Type B pancreatic cell (in vitro differentiated cells): Measurements from ENCODE around the gene TRIM33. TPM values are rescaled to one million over a fixed set of nuclear protein-coding genes. Genes with fewer than 3 reads are reported as not detected.

ENCODE experiments used
- DNase-seq: peaks from one replicate; pipeline ENCODE4 v3.0.0; 2021; ENCODE audit warnings: mixed read lengths; ENCODE audit not compliant: unreplicated experiment; ENCODE audit errors: extremely low spot score
- H3K27ac Mint-ChIP-seq: 2 replicates; pipeline ENCODE4 v1.8.0; 2021; ENCODE audit warnings: mild to moderate bottlenecking, mixed read lengths
- H3K27me3 Mint-ChIP-seq: 2 replicates; pipeline ENCODE4 v1.8.0; 2021; ENCODE audit warnings: mixed read lengths
- H3K36me3 Mint-ChIP-seq: 2 replicates; pipeline ENCODE4 v1.8.0; 2021; ENCODE audit warnings: mixed read lengths
- H3K4me1 Mint-ChIP-seq: one replicate; pipeline ENCODE4 v1.8.0; 2021; ENCODE audit warnings: mixed read lengths; ENCODE audit not compliant: unreplicated experiment
- H3K4me3 Mint-ChIP-seq: 2 replicates; pipeline ENCODE4 v1.8.0; 2021; ENCODE audit warnings: mild to moderate bottlenecking, mixed read lengths
- H3K9me3 Mint-ChIP-seq: 2 replicates; pipeline ENCODE4 v1.8.0; 2021; ENCODE audit warnings: mixed read lengths
- CTCF ChIP-seq: fragments of 200-600 bp; sonication (generic); conservative IDR thresholded peaks from 2 replicates; pipeline ENCODE4 v1.5.0; 2021; ENCODE audit warnings: antibody characterized with exemption, mild to moderate bottlenecking
- total RNA-seq: library from RNA; stranded (reverse); gene quantifications from 2 replicates; pipeline ENCODE4 v1.2.1, GENCODE V29; 2021; ENCODE audit warnings: low replicate concordance

Gene TRIM33
- total RNA-seq, 1 donor from 2014 or later = 46.6 TPM

- Mint-ChIP-seq H3K4me1 (no peaks in the 10 kb centered on the region), H3K36me3 (peaks cover 25% of the 10 kb centered on the region), H3K9me3 (no peaks in the 10 kb centered on the region), H3K4me3 (no peak overlapping the region), H3K27ac (no peak overlapping the region), H3K27me3 (no peaks in the 10 kb centered on the region)
- DNase-seq = no peak
- TF ChIP-seq CTCF = no peak
Observed at GRCh38 chr1:114437812-114438211, 73.2 kb downstream of the TRIM33 start.

- Mint-ChIP-seq H3K4me1 (no peaks in the 10 kb centered on the region), H3K27ac (no peak overlapping the region), H3K4me3 (no peak overlapping the region), H3K27me3 (no peaks in the 10 kb centered on the region), H3K36me3 (peaks cover 25% of the 10 kb centered on the region), H3K9me3 (no peaks in the 10 kb centered on the region)
- DNase-seq = no peak
- TF ChIP-seq CTCF = no peak
Observed at GRCh38 chr1:114436799-114437198, 74.2 kb downstream of the TRIM33 start.

- Mint-ChIP-seq H3K36me3 (peaks cover 16% of the 10 kb centered on the region), H3K27ac (no peak overlapping the region), H3K9me3 (no peaks in the 10 kb centered on the region), H3K4me3 (no peak overlapping the region), H3K27me3 (no peaks in the 10 kb centered on the region), H3K4me1 (no peaks in the 10 kb centered on the region)
- no peak for DNase-seq
- TF ChIP-seq CTCF = no peak
Observed at GRCh38 chr1:114435088-114435715, 75.8 kb downstream of the TRIM33 start.

GRCh38 chr1:114431026-114431425 is 80.0 kb downstream of the TRIM33 start:
- no peak overlapping the region for H3K27ac Mint-ChIP-seq
- H3K9me3 Mint-ChIP-seq = no peaks in the 10 kb centered on the region
- peaks cover 3% of the 10 kb centered on the region for H3K36me3 Mint-ChIP-seq
- no peak for TF ChIP-seq CTCF
- H3K4me1 Mint-ChIP-seq = no peaks in the 10 kb centered on the region
- no peak overlapping the region for H3K4me3 Mint-ChIP-seq
- no peak for DNase-seq
- no peaks in the 10 kb centered on the region for H3K27me3 Mint-ChIP-seq

- H3K27me3 Mint-ChIP-seq = no peaks in the 10 kb centered on the region
- H3K27ac Mint-ChIP-seq = no peak overlapping the region
- H3K36me3 Mint-ChIP-seq = peaks cover 7% of the 10 kb centered on the region
- H3K4me3 Mint-ChIP-seq = no peak overlapping the region
- H3K4me1 Mint-ChIP-seq = no peaks in the 10 kb centered on the region
- TF ChIP-seq CTCF = peak; percentile 67
- no peaks in the 10 kb centered on the region for H3K9me3 Mint-ChIP-seq
- no peak for DNase-seq
Observed at GRCh38 chr1:114428083-114428754, 82.8 kb downstream of the TRIM33 start.
